ENCODE results near the gene PDLIM4. TPM values are rescaled to one million over a fixed set of nuclear protein-coding genes. Genes with fewer than 3 reads are reported as not detected.

Gene PDLIM4
- total RNA-seq, 2 experiments from 2014 or later = not detected

DNA sequence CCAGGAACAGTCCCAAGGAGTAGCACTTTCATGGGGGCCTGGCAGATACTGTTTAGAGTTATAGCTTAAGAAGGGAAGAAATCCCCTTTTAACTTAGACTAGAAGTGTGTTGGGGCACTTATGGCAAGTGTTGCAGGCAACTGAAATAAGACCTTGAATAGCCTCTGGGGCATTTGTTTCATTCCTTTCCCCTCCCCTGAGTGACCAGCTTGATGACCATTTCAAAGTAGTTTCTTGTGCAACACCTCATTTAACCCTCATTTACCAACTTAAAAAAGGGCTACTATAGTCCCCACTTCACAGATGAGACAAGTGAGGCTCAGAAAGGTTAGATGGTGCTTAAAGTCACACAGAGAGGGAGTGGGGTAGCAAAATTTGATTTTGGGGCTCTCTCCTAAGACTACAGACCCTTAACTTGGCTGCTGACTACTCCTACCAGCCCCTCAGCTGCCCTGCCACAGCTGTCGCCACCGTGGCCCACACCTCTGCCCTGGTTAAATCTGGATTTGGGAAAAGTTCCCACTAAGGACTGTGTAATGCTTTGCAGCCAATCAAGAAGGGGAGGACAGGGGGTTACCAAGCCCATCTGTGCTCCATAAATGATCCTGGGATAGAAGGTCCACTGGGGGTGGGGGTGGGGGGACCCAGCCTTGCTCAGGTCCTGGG lies 5.5 kb downstream of the PDLIM4 start:
- Histone ChIP-seq H3K9me3 (ENCODE audit: low read length) (no peaks in the 10 kb centered on the region), H3K4me1 (ENCODE audit: insufficient read depth, low read length, poor library complexity, severe bottlenecking) (no peaks in the 10 kb centered on the region), H3K27ac (ENCODE audit: low read depth, low read length, poor library complexity, severe bottlenecking) (no peak overlapping the region), H3K4me2 (ENCODE audit: low read length) (no peak overlapping the region), H3K36me3 (ENCODE audit: insufficient read depth, low read length) (no peaks in the 10 kb centered on the region), H3K9me2 (ENCODE audit: insufficient read depth, low read length) (no peaks in the 10 kb centered on the region), H4K20me1 (ENCODE audit: insufficient read depth, low read length) (no peaks in the 10 kb centered on the region), H2AFZ (ENCODE audit: low read length) (no peak overlapping the region), H3K79me2 (ENCODE audit: insufficient read depth, low read depth, low read length) (no peaks in the 10 kb centered on the region), H3K4me3 (ENCODE audit: low read depth, low read length, poor library complexity, severe bottlenecking) (no peak overlapping the region)
- BruUV-seq (replicated peaks) = no TSS peak
- ChIA-PET POLR2A (no interaction called here), CTCF (ENCODE audit: unreplicated experiment) (no interaction called here)
- DNase-seq (ENCODE audit: low spot score) = no peak
- no peak for TF ChIP-seq EZH2phosphoT487 (IDR thresholded peaks at IDR 0.05; ENCODE audit: borderline replicate concordance, low read depth, low read length)
- TF ChIP-seq, protein P1, sequence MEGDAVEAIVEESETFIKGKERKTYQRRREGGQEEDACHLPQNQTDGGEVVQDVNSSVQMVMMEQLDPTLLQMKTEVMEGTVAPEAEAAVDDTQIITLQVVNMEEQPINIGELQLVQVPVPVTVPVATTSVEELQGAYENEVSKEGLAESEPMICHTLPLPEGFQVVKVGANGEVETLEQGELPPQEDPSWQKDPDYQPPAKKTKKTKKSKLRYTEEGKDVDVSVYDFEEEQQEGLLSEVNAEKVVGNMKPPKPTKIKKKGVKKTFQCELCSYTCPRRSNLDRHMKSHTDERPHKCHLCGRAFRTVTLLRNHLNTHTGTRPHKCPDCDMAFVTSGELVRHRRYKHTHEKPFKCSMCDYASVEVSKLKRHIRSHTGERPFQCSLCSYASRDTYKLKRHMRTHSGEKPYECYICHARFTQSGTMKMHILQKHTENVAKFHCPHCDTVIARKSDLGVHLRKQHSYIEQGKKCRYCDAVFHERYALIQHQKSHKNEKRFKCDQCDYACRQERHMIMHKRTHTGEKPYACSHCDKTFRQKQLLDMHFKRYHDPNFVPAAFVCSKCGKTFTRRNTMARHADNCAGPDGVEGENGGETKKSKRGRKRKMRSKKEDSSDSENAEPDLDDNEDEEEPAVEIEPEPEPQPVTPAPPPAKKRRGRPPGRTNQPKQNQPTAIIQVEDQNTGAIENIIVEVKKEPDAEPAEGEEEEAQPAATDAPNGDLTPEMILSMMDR (conservative IDR thresholded peaks at IDR 0.05; ENCODE audit: low read length) = no peak
- intact Hi-C loops (cut with micrococcal nuclease; ENCODE audit: unreplicated experiment) = no loop called here

DNA sequence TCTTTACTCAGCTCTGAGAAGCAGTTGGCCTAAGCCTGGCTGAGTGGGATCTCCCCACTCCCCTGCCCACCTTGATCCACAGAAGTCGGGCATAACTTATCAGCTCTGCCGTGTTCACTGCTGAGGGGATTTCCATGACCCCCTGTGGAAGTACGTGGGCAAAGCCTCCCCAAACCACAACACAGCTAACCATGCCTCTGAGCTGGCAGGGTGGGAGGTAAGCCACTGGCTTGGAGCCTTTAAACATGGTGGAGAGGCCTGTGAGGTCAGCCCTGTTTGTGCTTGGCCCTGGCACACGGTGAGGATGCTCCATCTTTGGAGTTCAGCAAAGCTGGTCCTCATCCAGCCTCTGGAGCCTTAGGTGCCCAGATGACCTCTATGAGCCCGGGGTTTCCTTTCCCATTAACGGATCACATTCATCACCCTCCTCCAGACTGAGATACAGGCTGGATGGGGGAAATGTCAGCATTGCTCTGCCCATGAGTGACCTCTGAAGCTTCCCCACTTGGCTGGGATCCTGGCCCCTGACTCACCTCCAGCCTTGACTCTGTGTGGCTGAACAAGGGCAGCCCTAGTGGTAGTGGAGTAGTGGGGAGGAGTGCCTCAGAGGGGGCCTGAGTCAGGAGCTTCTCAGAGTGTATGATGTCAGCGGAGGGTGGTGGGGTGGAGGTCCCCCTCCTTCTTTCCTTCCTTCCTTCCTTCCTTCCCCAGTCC lies 6.2 kb downstream of the PDLIM4 start:
- BruUV-seq (replicated peaks) = no TSS peak
- H3K36me3 ChIP-seq (ENCODE audit: insufficient read depth, low read length) = no peaks in the 10 kb centered on the region
- no peak overlapping the region for H3K4me3 ChIP-seq (ENCODE audit: low read depth, low read length, poor library complexity, severe bottlenecking)
- no peaks in the 10 kb centered on the region for H3K9me2 ChIP-seq (ENCODE audit: insufficient read depth, low read length)
- H3K27ac ChIP-seq (ENCODE audit: low read depth, low read length, poor library complexity, severe bottlenecking) = no peak overlapping the region
- H4K20me1 ChIP-seq (ENCODE audit: insufficient read depth, low read length) = no peaks in the 10 kb centered on the region
- no peak overlapping the region for H2AFZ ChIP-seq (ENCODE audit: low read length)
- H3K79me2 ChIP-seq (ENCODE audit: insufficient read depth, low read depth, low read length) = no peaks in the 10 kb centered on the region
- H3K4me1 ChIP-seq (ENCODE audit: insufficient read depth, low read length, poor library complexity, severe bottlenecking) = no peaks in the 10 kb centered on the region
- ChIA-PET CTCF (ENCODE audit: unreplicated experiment) (no interaction called here), POLR2A (no interaction called here)
- H3K9me3 ChIP-seq (ENCODE audit: low read length) = no peaks in the 10 kb centered on the region
- intact Hi-C loops (cut with micrococcal nuclease; ENCODE audit: unreplicated experiment) = no loop called here
- no peak for TF ChIP-seq EZH2phosphoT487 (IDR thresholded peaks at IDR 0.05; ENCODE audit: borderline replicate concordance, low read depth, low read length)
- TF ChIP-seq, protein P1 (conservative IDR thresholded peaks at IDR 0.05; ENCODE audit: low read length) = no peak
- no peak overlapping the region for H3K4me2 ChIP-seq (ENCODE audit: low read length)
- no peak for DNase-seq (ENCODE audit: low spot score)

Data from OCI-LY7 (cell line).